Calu3 (cell line): ENCODE data around the gene FNIP1. TPM values are rescaled to one million over a fixed set of nuclear protein-coding genes. Genes with fewer than 3 reads are reported as not detected.

ENCODE experiments used
- BruUV-seq: library from RNA; stranded (reverse); fragments of 400-500 nt; replicated peaks from 2 replicates; lab custom pipeline; 2021; lab: Mats Ljungman, UMichigan
- CTCF ChIA-PET: fragments of 300-600 bp; sonication (Branson Sonifier 250); formaldehyde crosslinking; loops from one replicate; lab custom pipeline; 2022; ENCODE audit warnings: antibody characterized with exemption; lab: Charles Lee
- DNase-seq: peaks from one replicate; pipeline ENCODE4 v3.0.0; 2022
- H3K27ac Mint-ChIP-seq: one replicate; pipeline ENCODE4 v1.8.0; 2022; ENCODE audit warnings: mixed read lengths; ENCODE audit not compliant: unreplicated experiment
- H3K27me3 Mint-ChIP-seq: one replicate; pipeline ENCODE4 v1.8.0; 2022; ENCODE audit warnings: mixed read lengths; ENCODE audit not compliant: unreplicated experiment
- H3K36me3 Mint-ChIP-seq: one replicate; pipeline ENCODE4 v1.8.0; 2022; ENCODE audit warnings: mild to moderate bottlenecking, moderate library complexity, mixed read lengths; ENCODE audit not compliant: insufficient read depth, unreplicated experiment
- H3K4me1 Mint-ChIP-seq: one replicate; pipeline ENCODE4 v1.8.0; 2022; ENCODE audit warnings: mild to moderate bottlenecking, low read depth, mixed read lengths; ENCODE audit not compliant: unreplicated experiment
- H3K4me3 Mint-ChIP-seq: one replicate; pipeline ENCODE4 v1.8.0; 2022; ENCODE audit warnings: mild to moderate bottlenecking, low read depth, moderate library complexity, mixed read lengths; ENCODE audit not compliant: unreplicated experiment
- H3K9me3 Mint-ChIP-seq: one replicate; pipeline ENCODE4 v1.8.0; 2022; ENCODE audit warnings: low read depth, mixed read lengths; ENCODE audit not compliant: unreplicated experiment
- CTCF ChIP-seq: fragments of 200-600 bp; IDR thresholded peaks from one replicate; pipeline ENCODE4 v1.8.0; 2022; ENCODE audit warnings: antibody characterized with exemption; ENCODE audit not compliant: unreplicated experiment
- intact Hi-C: fragments of 100-400 bp; cut with micrococcal nuclease; formaldehyde crosslinking; loops from one replicate; pipeline ENCODE4 v1.10.0; 2022; ENCODE audit not compliant: unreplicated experiment
- total RNA-seq: library from RNA; stranded (reverse); gene quantifications from 2 replicates; pipeline ENCODE4 v1.2.3, GENCODE V29; 2022

Gene FNIP1
- total RNA-seq, 1 experiment from 2014 or later: 46.0 TPM

- no peaks in the 10 kb centered on the region for H3K27me3 Mint-ChIP-seq
- no peaks in the 10 kb centered on the region for H3K4me1 Mint-ChIP-seq
- peaks cover 10% of the 10 kb centered on the region for H3K36me3 Mint-ChIP-seq
- BruUV-seq: no TSS peak
- no peak for DNase-seq
- H3K4me3 Mint-ChIP-seq: no peak overlapping the region
- peaks cover 2% of the 10 kb centered on the region for H3K9me3 Mint-ChIP-seq
- intact Hi-C loops: no loop called here
- no peak overlapping the region for H3K27ac Mint-ChIP-seq
- TF ChIP-seq CTCF: no peak
- CTCF ChIA-PET: no interaction called here
Measured at GRCh38 chr5:131765261-131765660, 31.6 kb downstream of the FNIP1 start.

GRCh38 chr5:131763968-131764367, 32.8 kb downstream of the FNIP1 start:
- TF ChIP-seq CTCF: no peak
- DNase-seq: no peak
- intact Hi-C loops: no loop called here
- H3K9me3 Mint-ChIP-seq: peaks cover 2% of the 10 kb centered on the region
- H3K27me3 Mint-ChIP-seq: no peaks in the 10 kb centered on the region
- H3K4me3 Mint-ChIP-seq: no peak overlapping the region
- H3K27ac Mint-ChIP-seq: no peak overlapping the region
- peaks cover 1% of the 10 kb centered on the region for H3K4me1 Mint-ChIP-seq
- CTCF ChIA-PET: no interaction called here
- H3K36me3 Mint-ChIP-seq: peaks cover 10% of the 10 kb centered on the region
- no TSS peak for BruUV-seq

- no peak for DNase-seq
- Mint-ChIP-seq H3K4me3 (no peak overlapping the region), H3K9me3 (peaks cover 2% of the 10 kb centered on the region), H3K27ac (no peak overlapping the region), H3K36me3 (peaks cover 5% of the 10 kb centered on the region), H3K4me1 (peaks cover 9% of the 10 kb centered on the region), H3K27me3 (no peaks in the 10 kb centered on the region)
- CTCF ChIA-PET: no interaction called here
- intact Hi-C loops: no loop called here
- no TSS peak for BruUV-seq
- no peak for TF ChIP-seq CTCF
Measured at GRCh38 chr5:131760793-131761192, 36.0 kb downstream of the FNIP1 start.

- Mint-ChIP-seq H3K36me3 (peaks cover 2% of the 10 kb centered on the region), H3K9me3 (peaks cover 2% of the 10 kb centered on the region), H3K27ac (no peak overlapping the region), H3K4me1 (peaks cover 13% of the 10 kb centered on the region), H3K27me3 (no peaks in the 10 kb centered on the region), H3K4me3 (no peak overlapping the region)
- no peak for TF ChIP-seq CTCF
- BruUV-seq: no TSS peak
- CTCF ChIA-PET: no interaction called here
- intact Hi-C loops: no loop called here
- no peak for DNase-seq
Measured at GRCh38 chr5:131759704-131760103, 37.1 kb downstream of the FNIP1 start.
